IPS-20b (cell line): Measurements from ENCODE around the gene C5.

Experiments used
- H3K27ac ChIP-seq: one replicate; pipeline ENCODE4 v1.5.1; 2013; ENCODE audit warnings: low read length
- H3K27me3 ChIP-seq: 2 replicates; pipeline ENCODE4 v1.6.1; 2013; ENCODE audit warnings: mild to moderate bottlenecking, low read length, inconsistent platforms; ENCODE audit not compliant: insufficient read depth
- H3K36me3 ChIP-seq: 2 replicates; pipeline ENCODE4 v1.6.1; 2013; ENCODE audit warnings: low read depth, mild to moderate bottlenecking, inconsistent platforms, low read length, moderate library complexity; ENCODE audit not compliant: insufficient read depth
- H3K4me1 ChIP-seq: 2 replicates; pipeline ENCODE4 v1.6.1; 2013; ENCODE audit warnings: mild to moderate bottlenecking, control low read depth, inconsistent platforms, low read length, moderate library complexity; ENCODE audit not compliant: insufficient read depth
- H3K4me3 ChIP-seq: 2 replicates; pipeline ENCODE4 v1.5.1; 2013; ENCODE audit warnings: mild to moderate bottlenecking, low read length, inconsistent platforms
- H3K9ac ChIP-seq: 2 replicates; pipeline ENCODE4 v1.6.1; 2013; ENCODE audit warnings: low read depth, mild to moderate bottlenecking, inconsistent platforms, low read length, moderate library complexity
- H3K9me3 ChIP-seq: 2 replicates; pipeline ENCODE4 v1.6.1; 2013; ENCODE audit warnings: mild to moderate bottlenecking, low read depth, low read length, inconsistent platforms; ENCODE audit not compliant: insufficient read depth

C5 gene

DNA sequence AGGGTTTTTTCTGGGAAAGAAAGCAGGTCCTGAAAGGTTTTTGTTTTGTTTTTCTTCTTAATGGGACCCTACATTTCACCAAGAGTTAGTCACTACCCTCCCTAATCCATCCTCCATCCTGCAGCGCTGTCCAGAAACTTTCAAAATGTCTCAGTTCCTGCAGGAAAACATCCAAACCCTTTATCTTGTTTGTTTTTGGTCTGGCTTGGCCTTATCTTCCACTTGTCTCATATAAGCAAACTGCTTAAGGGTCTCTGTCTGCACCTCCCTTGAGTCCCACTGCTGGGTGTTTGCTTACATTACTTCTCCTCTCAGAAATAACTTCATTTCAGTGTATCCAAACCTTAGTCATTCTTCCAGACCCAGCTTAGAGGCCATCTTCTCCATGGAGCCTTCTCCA, 112.5 kb downstream of the C5 start:
- Histone ChIP-seq H3K9ac (no peak overlapping the region), H3K27me3 (no peaks in the 10 kb centered on the region), H3K36me3 (no peaks in the 10 kb centered on the region), H3K9me3 (no peaks in the 10 kb centered on the region), H3K4me1 (peaks cover 12% of the 10 kb centered on the region; the same call in 1 of the 2 replicates), H3K4me3 (no peak overlapping the region), H3K27ac (no peak overlapping the region)

DNA sequence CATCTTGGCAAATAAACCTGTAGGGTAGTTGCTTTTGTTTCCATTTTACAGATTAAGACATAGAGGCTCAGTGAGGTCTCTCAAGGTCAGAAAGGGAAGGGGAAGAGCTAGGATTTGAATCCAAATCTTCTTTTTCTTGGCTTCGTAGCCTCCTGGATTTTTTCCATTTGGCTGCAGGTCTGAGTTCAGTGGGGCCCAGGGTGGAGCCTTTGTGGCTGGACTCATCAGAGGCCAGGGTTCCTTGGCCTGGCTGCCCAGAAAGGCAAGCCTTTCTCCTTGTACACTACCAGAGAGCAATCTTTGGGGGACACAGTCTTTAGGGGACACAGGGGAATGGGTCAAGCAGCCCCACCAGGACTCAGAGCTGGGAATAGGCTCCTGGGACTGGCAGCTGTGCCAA, 112.9 kb downstream of the C5 start:
- peaks cover 7% of the 10 kb centered on the region; the same call in 1 of the 2 replicates for H3K4me1 ChIP-seq
- no peaks in the 10 kb centered on the region for H3K9me3 ChIP-seq
- H3K27me3 ChIP-seq: no peaks in the 10 kb centered on the region
- H3K36me3 ChIP-seq: no peaks in the 10 kb centered on the region
- H3K9ac ChIP-seq: no peak overlapping the region
- no peak overlapping the region for H3K27ac ChIP-seq
- H3K4me3 ChIP-seq: no peak overlapping the region

DNA sequence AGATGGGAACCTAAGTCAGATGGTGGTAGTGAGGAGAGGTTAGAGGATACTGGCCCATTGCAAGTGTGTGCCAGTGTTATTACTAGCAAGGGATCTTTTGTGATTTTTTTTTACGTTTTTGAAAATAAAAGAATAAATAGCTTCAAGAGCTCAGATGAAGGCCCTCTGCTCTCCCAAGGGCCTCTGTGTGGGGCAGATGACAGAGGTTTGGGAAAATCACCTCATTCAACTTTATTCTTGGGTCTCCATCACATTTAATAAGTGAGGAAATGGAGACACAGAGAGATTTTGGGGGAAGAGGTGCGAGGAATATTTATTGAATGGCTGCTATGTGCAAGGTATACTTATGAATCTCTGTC, 113.3 kb downstream of the C5 start:
- Histone ChIP-seq H3K4me3 (no peak overlapping the region), H3K27ac (no peak overlapping the region), H3K4me1 (peaks cover 5% of the 10 kb centered on the region; the same call in 1 of the 2 replicates), H3K9me3 (no peaks in the 10 kb centered on the region), H3K27me3 (no peaks in the 10 kb centered on the region), H3K36me3 (no peaks in the 10 kb centered on the region), H3K9ac (no peak overlapping the region)

DNA sequence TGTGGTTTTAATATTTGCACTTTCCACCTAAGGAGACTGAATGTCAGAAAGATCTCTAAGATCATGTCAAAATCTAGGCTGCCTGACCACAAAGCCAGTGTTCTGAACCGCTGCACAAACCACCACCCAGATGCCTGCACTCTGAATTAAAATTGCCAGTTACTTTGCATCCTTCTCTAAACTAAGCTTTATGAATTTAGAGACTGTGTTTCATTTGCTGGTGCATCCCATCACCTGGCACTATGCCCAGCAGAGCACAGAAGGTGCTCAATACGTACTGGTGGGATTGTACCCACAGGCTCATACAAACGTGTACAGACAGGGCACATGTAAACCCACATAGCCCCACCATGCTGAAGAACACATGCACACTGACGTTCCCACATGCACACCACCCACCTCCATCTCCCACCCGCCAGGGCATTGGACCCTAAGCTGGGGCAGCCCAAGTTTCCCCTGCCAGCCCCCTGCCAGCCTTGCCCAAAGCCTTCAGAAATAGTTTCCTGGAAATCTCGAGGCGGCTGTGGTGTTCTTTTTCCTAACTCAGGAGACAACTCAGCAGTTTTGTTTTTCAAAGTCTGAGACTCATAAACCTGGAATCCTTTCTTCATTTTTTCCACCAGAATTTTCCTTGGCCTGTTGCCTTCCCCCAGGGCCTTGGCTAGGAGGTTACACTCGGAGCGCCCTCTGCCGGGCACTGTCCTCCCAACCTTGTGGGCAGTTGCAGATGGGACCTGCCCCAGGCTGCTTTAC, 113.9 kb downstream of the C5 start:
- H3K4me3 ChIP-seq: no peak overlapping the region
- no peaks in the 10 kb centered on the region for H3K27me3 ChIP-seq
- no peak overlapping the region for H3K9ac ChIP-seq
- no peaks in the 10 kb centered on the region for H3K9me3 ChIP-seq
- no peaks in the 10 kb centered on the region for H3K36me3 ChIP-seq
- H3K27ac ChIP-seq: no peak overlapping the region
- H3K4me1 ChIP-seq: peaks cover 3% of the 10 kb centered on the region; the same call in 1 of the 2 replicates

DNA sequence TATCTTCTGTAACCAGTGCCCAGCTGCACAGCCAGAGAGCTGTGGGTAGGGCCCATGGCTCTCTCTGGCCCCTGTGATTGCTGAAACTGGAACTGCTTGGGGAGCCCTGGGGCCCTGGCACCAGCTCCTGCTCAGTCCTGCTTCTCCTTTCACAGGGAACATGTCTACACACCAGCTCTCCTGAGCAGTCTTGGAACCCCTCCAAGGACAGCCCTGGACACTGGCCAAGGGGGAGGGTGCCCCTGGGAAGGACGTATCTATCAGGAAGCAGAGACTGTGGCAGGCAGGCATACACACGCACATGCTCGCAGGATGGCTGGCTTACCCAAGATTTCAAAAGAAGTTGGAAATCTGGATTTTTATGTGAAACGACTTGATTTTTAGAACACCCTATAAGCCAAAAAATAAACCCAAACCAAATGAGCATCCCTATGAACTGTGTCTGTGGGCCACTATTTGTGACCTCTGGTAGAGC, 114.7 kb downstream of the C5 start:
- H3K27ac ChIP-seq: no peak overlapping the region

DNA sequence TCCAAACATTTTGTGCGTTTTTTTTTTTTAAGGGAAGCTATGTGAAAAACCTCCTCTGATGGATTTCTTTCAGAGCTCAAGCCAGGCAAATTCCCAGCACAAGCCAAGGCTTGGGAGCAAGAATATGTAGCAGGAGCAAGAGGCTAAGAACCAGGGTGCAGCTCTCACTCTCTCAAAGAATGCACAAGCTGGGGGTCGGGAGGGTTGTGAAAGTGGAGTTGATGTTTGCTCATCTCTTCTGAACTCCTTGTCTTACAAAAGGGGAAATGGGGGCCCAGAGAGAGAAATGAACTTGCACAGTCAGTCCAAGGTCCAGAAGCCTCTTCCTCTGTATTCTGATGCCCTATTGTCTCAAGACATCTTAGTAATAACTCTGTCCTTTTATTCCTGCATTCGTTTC, 115.8 kb downstream of the C5 start:
- Histone ChIP-seq H3K4me3 (no peak overlapping the region), H3K9me3 (no peaks in the 10 kb centered on the region), H3K36me3 (no peaks in the 10 kb centered on the region), H3K4me1 (peaks cover 3% of the 10 kb centered on the region; the same call in 1 of the 2 replicates), H3K27me3 (no peaks in the 10 kb centered on the region), H3K9ac (no peak overlapping the region), H3K27ac (no peak overlapping the region)

More for the DNA sequence above, 114.7 kb downstream of the C5 start:
- Histone ChIP-seq H3K27me3 (no peaks in the 10 kb centered on the region), H3K9ac (no peak overlapping the region), H3K4me1 (no peaks in the 10 kb centered on the region), H3K9me3 (no peaks in the 10 kb centered on the region), H3K36me3 (no peaks in the 10 kb centered on the region), H3K4me3 (no peak overlapping the region)

DNA sequence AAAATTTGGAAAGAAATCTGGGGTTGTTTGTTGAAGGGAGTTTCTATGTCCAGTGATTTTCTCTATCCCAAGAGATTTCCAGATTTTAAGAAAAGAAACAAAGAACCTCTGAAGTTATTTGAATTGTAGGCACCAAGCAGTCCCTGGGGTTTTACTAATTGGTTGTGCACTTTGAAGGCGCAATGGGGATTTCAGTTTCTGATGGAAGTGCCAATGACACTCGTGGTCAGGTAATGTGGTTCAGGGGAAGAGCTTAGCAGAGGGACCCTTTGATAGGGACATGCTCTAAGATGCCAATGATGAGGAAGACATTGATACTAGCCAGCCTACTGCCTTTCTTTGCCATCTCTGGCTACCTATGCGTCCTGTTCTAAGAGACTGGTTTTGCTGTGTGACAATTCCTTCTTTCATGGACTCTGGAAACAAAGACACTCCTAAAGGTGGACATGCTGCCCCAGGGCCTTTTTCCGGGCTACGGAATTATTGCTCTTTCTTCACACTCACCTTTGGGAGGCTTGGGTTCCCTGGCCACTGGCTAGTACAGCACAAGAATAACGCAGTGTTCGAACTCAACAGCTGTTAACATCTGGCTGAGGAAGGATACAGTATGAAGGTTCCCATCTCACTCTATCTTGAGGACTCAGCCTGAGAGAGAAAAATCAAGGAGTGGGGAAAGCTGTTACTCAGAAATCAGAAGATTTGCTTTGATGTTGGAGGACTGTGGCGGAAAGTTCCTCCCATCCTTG, 116.6 kb downstream of the C5 start:
- H3K36me3 ChIP-seq: no peaks in the 10 kb centered on the region
- H3K4me1 ChIP-seq: peaks cover 3% of the 10 kb centered on the region; the same call in 1 of the 2 replicates
- no peak overlapping the region for H3K9ac ChIP-seq
- no peak overlapping the region for H3K4me3 ChIP-seq
- no peaks in the 10 kb centered on the region for H3K9me3 ChIP-seq
- H3K27me3 ChIP-seq: 0 out of 2 replicates have a peak, but pooled peaks cover under 1% of the 10 kb centered on the region
- H3K27ac ChIP-seq: no peak overlapping the region

DNA sequence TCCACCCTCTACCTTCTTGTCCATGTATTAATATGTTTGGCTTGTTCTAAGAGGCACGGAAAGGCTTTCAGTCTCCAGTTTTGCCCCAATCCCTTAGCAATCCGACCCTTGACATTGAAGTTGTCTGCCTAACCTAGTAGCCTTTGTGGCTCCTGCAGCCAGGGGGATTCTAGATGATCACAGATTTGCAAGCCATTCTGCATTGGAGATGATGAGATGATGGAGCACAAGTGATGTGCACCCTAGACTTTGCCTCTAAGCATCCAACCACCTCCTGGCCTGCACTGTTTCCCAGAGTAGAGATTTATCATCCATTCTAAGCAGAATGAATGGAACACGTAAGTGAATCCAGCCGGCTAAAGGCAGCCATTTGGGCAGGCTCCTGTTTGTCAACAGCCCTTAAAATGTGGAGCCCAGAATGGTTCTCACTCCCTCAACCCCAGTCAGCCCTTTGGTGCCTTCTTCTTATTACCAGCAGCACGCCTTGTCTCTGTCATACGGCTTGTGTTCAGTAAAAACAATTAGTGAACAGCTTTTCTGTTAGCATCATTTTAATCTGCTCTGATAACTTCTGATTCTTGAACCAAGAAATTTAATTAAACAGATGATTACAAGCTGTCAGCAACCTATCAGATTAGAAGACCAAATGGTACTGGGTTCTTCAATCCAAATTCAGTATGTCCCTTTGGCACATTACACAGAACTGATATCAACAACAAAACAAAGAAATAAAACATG, 117.8 kb downstream of the C5 start:
- no peaks in the 10 kb centered on the region for H3K36me3 ChIP-seq
- no peak overlapping the region for H3K4me3 ChIP-seq
- H3K27me3 ChIP-seq: peaks cover 11% of the 10 kb centered on the region; the same call in 1 of the 2 replicates
- no peaks in the 10 kb centered on the region for H3K9me3 ChIP-seq
- peaks cover 3% of the 10 kb centered on the region; the same call in 1 of the 2 replicates for H3K4me1 ChIP-seq
- H3K9ac ChIP-seq: no peak overlapping the region
- no peak overlapping the region for H3K27ac ChIP-seq

DNA sequence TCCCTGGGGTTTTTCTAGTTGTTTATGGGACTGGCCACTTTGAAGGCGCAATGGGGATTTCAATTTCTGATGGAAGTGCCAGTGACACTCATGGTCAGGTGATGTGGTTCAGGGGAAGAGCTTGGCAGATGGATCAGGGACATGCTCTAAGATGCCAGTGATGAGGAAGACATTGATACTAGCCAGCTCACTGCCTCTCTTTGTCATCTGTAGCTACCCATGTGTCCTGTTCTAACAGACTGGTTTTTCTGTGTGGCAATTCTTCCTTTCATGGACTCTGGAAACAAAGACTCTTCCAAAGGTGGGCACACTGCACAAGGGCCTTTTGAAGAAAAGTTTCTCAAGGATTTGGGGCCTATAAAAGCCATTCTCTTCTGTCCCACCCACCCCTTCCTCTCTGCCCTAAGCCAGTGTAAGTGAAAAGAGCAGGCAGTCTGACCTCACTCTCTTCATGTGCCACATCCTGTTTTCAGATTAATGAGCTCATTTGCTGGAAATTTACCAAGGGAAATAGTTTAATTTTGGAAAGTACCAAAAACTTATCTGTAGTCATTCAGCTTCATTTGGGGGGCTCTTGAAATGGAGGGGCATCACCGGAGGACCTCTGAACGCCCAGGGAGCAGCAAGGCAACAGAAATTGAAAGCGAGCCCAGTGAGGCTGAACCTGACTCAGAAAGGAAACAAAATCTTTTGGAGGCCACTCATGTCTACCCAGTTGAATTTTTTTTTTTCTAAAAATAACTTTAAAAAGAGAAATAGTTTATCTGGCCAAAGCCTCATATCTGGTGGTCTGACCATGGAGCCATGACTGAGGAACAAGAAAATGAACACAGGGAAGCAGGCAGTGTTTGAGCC, 118.6 kb downstream of the C5 start:
- H3K4me1 ChIP-seq: peaks cover 3% of the 10 kb centered on the region; the same call in 1 of the 2 replicates
- H3K27me3 ChIP-seq: peaks cover 11% of the 10 kb centered on the region; the same call in 1 of the 2 replicates
- H3K27ac ChIP-seq: no peak overlapping the region
- no peaks in the 10 kb centered on the region for H3K36me3 ChIP-seq
- no peak overlapping the region for H3K4me3 ChIP-seq
- no peaks in the 10 kb centered on the region for H3K9me3 ChIP-seq
- H3K9ac ChIP-seq: no peak overlapping the region

DNA sequence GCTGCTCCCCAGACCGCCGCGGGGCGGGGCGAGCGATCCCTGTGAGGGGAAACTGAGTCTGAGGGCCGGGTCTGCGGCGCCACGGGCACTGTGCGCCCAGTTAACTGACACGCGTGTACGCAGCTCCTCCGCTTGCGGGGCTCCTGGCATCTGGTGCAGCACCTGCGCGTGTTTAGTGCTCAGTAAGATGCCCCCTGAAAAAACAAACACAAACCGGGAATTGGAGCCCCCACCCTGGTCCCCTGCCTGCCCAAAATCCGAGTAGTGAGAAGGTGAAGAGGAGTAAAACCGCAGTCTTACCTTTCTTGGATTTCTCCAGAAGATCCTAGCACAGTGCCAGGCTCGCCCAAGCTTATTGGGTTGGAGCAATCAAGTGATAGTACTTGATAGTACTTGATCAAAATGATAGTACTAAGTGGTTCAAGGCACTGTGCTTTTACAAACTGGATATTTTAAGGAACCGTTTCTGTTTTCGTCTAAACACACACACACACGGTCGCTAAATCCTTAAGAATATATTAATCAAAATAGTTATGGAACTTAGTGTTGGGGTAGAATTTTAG, 120.8 kb downstream of the C5 start:
- H3K27ac ChIP-seq: no peak overlapping the region
- peak overlapping the region; percentile 68; the same call in 1 of the 2 replicates for H3K9ac ChIP-seq
- H3K36me3 ChIP-seq: no peaks in the 10 kb centered on the region
- H3K4me3 ChIP-seq: peak overlapping the region; percentile 72
- H3K27me3 ChIP-seq: peaks cover 11% of the 10 kb centered on the region; the same call in 1 of the 2 replicates
- H3K4me1 ChIP-seq: peaks cover 12% of the 10 kb centered on the region; the same call in 1 of the 2 replicates
- no peaks in the 10 kb centered on the region for H3K9me3 ChIP-seq
